DOHH2 (cell line): ENCODE data around the gene PPCS.

ENCODE experiments used
- CTCF ChIP-seq: fragments of 200-600 bp; sonication (generic); IDR thresholded peaks from one replicate; pipeline ENCODE4 v1.5.1; 2014; ENCODE audit warnings: antibody characterized with exemption, mild to moderate bottlenecking, low read depth, low read length; ENCODE audit not compliant: poor library complexity, severe bottlenecking
- EZH2phosphoT487 ChIP-seq: fragments of 200-600 bp; sonication (generic); IDR thresholded peaks from 2 replicates; pipeline ENCODE4 v1.6.1; 2017; ENCODE audit warnings: borderline replicate concordance, mild to moderate bottlenecking, antibody characterized with exemption, low read length, moderate library complexity, mixed read lengths

DNA sequence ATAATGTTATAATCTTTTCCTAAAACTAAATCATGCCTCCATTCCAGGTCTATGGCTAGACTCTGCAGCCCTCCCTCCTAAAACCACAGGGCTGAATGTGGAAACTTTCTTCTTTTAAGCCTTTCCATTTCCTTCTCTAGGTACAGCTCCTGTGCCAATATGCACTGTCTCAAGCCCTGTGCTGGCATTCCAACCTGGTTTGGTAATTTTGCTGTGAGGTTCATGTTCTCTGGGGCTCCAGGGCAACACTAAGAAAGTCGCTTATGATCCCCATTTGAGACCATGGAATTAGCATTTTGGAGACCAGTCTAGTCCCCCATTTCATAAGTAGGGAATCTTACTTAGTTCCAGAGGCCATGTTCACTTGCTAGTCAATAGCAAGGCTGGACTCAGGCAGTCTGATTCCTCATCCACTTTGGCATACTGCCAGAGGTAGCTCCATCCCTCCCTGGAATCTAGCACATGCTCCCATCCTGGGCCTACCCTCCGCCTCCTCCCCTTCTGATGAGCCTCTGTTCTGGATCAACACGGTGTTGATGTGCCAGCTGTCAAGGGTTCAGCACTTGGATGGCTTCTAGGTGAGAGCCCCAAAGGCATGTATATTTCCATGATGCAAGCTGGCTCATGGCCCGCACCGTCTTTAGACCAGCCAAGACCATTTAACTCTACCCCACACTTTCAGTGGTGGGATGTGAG is 37.1 kb upstream of the PPCS start:
- TF ChIP-seq CTCF, result no peak
- no peak for TF ChIP-seq EZH2phosphoT487
